HAP-1 (cell line): Measurements from ENCODE around the gene ARMC10.
"Not testable (repeated sequence)": the region's sequence is repeated elsewhere in the genome, so short reads cannot be mapped to it uniquely, and the experiment has no call there.

Source experiments
- DNase-seq, 2 experiments: peaks; one replicate each; pipeline ENCODE4 v3.0.0-alpha.2; 2016 to 2020; ENCODE audit warnings: low spot score in 2 of 2
- H3K27me3 ChIP-seq: fragments of 250-450 bp; sonication (Bioruptor Pico); 2 replicates; pipeline ENCODE4 v1.5.1; 2020; ENCODE audit warnings: low read depth, mild to moderate bottlenecking, moderate library complexity
- H3K36me3 ChIP-seq: fragments of 250-450 bp; sonication (Bioruptor Pico); replicated peaks from 2 replicates; pipeline ENCODE4 v1.5.1; 2020; ENCODE audit warnings: mild to moderate bottlenecking
- H3K4me1 ChIP-seq: fragments of 250-450 bp; sonication (Bioruptor Pico); 2 replicates; pipeline ENCODE4 v1.5.1; 2020; ENCODE audit warnings: mild to moderate bottlenecking
- H3K4me3 ChIP-seq: fragments of 250-450 bp; sonication (Bioruptor Pico); 2 replicates; pipeline ENCODE4 v1.5.1; 2020; ENCODE audit warnings: mild to moderate bottlenecking, moderate library complexity
- H3K9me3 ChIP-seq: fragments of 250-450 bp; sonication (Bioruptor Pico); 2 replicates; pipeline ENCODE4 v1.5.1; 2020; ENCODE audit warnings: mild to moderate bottlenecking, moderate library complexity
- in situ Hi-C: fragments of 300-500 bp; cut with MboI; formaldehyde crosslinking; loops from 3 replicates; pipeline ENCODE4 v1.14.3; 2020; ENCODE audit warnings: low sequenced_read_pairs, inconsistent platforms, mixed read lengths

ARMC10 gene

GRCh38 chr7:103093429-103093828, 18.5 kb downstream of the ARMC10 start:
- no peaks in the 10 kb centered on the region for H3K4me1 ChIP-seq
- H3K27me3 ChIP-seq: no peaks in the 10 kb centered on the region
- in situ Hi-C loops: no loop called here
- H3K4me3 ChIP-seq: no peak overlapping the region
- H3K36me3 ChIP-seq: peaks cover 34% of the 10 kb centered on the region
- no peaks in the 10 kb centered on the region for H3K9me3 ChIP-seq
- no peak for DNase-seq

GRCh38 chr7:103094102-103094501, 19.2 kb downstream of the ARMC10 start:
- H3K4me1 ChIP-seq: no peaks in the 10 kb centered on the region
- no peak overlapping the region for H3K4me3 ChIP-seq
- DNase-seq: no peak
- no peaks in the 10 kb centered on the region for H3K9me3 ChIP-seq
- H3K27me3 ChIP-seq: no peaks in the 10 kb centered on the region
- in situ Hi-C loops: no loop called here
- peaks cover 34% of the 10 kb centered on the region for H3K36me3 ChIP-seq

DNA sequence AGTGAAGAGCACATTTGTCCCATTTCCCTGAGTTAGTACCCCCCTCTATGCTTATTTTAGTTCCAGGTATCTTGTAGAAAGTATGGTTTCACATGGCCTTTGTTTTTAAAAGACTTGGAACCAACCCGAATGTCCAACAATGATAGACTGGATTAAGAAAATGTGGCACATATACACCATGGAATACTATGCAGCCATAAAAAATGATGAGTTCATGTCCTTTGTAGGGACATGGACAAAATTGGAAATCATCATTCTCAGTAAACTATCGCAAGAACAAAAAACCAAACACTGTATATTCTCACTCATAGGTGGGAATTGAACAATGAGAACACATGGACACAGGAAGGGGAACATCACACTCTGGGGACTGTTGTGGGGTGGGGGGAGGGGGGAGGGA, 20.6 kb downstream of the ARMC10 start:
- in situ Hi-C loops, DNase-seq, H3K9me3 ChIP-seq, H3K27me3 ChIP-seq, H3K4me3 ChIP-seq, H3K4me1 ChIP-seq: not testable (repeated sequence)
- H3K36me3 ChIP-seq: peaks cover 36% of the 10 kb centered on the region

DNA sequence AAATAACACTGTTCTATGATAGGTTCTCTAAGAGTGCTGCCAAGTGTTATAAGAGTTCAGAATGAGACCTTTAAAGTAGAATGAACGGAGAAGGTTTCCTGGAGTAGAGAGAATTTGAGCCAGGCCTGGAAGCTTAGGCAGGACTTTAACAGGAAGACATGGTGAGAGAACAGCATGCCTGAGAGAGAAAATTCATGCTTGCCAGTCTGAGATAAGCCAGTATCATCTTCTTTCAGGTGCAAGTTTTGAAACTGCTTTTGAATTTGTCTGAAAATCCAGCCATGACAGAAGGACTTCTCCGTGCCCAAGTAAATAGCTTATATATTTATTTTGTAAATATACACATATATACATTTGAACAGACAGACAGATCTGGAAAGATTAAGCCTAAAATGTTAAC, 22.1 kb downstream of the ARMC10 start:
- H3K4me3 ChIP-seq: no peak overlapping the region
- H3K4me1 ChIP-seq: no peaks in the 10 kb centered on the region
- no peaks in the 10 kb centered on the region for H3K27me3 ChIP-seq
- H3K9me3 ChIP-seq: no peaks in the 10 kb centered on the region
- DNase-seq: no peak
- H3K36me3 ChIP-seq: peaks cover 41% of the 10 kb centered on the region
- in situ Hi-C loops: no loop called here

GRCh38 chr7:103100348-103100747, 25.4 kb downstream of the ARMC10 start:
- Histone ChIP-seq H3K27me3 (no peaks in the 10 kb centered on the region), H3K36me3 (peaks cover 25% of the 10 kb centered on the region), H3K9me3 (no peaks in the 10 kb centered on the region), H3K4me3 (no peak overlapping the region), H3K4me1 (no peaks in the 10 kb centered on the region)
- no peak for DNase-seq
- in situ Hi-C loops: no loop called here

GRCh38 chr7:103101543-103101942, 26.6 kb downstream of the ARMC10 start:
- peaks cover 20% of the 10 kb centered on the region for H3K36me3 ChIP-seq
- DNase-seq: no peak
- no peaks in the 10 kb centered on the region for H3K9me3 ChIP-seq
- H3K27me3 ChIP-seq: no peaks in the 10 kb centered on the region
- H3K4me1 ChIP-seq: no peaks in the 10 kb centered on the region
- in situ Hi-C loops: no loop called here
- no peak overlapping the region for H3K4me3 ChIP-seq

GRCh38 chr7:103106005-103106702, 31.2 kb downstream of the ARMC10 start:
- Histone ChIP-seq H3K27me3 (no peaks in the 10 kb centered on the region), H3K9me3 (no peaks in the 10 kb centered on the region), H3K4me3 (no peak overlapping the region), H3K36me3 (peaks cover 9% of the 10 kb centered on the region; the same call in 1 of the 2 replicates), H3K4me1 (no peaks in the 10 kb centered on the region)
- peak in 1 of 2 experiments; percentile 18 for DNase-seq
- in situ Hi-C loops: no loop called here

DNA sequence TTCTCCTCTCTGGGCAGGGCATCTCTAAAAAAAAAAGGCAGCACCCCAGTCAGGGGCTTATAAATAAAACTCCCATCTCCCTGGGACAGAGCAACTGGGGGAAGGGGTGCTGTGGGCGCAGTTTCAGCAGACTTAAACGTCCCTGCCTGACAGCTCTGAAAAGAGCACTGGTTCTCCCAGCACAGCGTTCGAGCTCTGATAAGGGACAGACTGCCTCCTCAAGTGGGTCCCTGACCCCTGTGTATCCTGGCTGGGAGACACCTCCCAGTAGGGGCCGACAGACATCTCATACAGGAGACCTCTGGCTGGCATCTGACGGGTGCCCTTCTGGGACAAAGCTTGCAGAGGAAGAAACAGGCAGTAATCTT, 31.7 kb downstream of the ARMC10 start:
- H3K9me3 ChIP-seq, in situ Hi-C loops, H3K36me3 ChIP-seq: not testable (repeated sequence)

GRCh38 chr7:103113164-103113563, 38.2 kb downstream of the ARMC10 start:
- Histone ChIP-seq H3K4me3 (no peak overlapping the region), H3K27me3 (no peaks in the 10 kb centered on the region), H3K4me1 (no peaks in the 10 kb centered on the region; the same call in none of the 2 replicates), H3K36me3 (no peaks in the 10 kb centered on the region; the same call in 1 of the 2 replicates), H3K9me3 (no peaks in the 10 kb centered on the region)
- in situ Hi-C loops: no loop called here
- DNase-seq: peak in 1 of 2 experiments; percentile 21

More for the DNA sequence above, 31.7 kb downstream of the ARMC10 start:
- not testable (repeated sequence) for H3K27me3 ChIP-seq, H3K4me3 ChIP-seq, H3K4me1 ChIP-seq, DNase-seq

DNA sequence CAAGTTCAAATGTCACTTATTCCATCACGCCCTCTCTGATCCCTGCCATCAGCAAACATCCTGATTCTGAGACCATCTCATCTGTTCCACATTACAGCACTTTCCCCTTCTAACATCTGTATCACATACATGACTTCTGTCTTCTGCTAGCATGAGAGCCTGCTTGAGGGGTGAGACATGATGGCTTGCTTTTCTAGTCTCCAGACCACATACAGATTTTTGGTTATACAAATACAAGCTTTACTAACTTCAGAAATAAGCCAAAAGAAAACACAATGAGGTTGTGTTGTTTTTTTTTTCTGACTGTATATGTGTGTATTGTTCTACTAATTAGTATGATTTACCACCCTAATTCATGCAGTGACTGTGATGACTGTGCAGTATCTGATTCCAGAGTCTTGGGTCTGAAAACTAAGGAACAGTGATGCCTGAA, 39.7 kb downstream of the ARMC10 start:
- H3K36me3 ChIP-seq: peaks cover under 1% of the 10 kb centered on the region; the same call in 1 of the 2 replicates
- no peaks in the 10 kb centered on the region for H3K27me3 ChIP-seq
- in situ Hi-C loops: no loop called here
- DNase-seq: no peak
- no peaks in the 10 kb centered on the region for H3K9me3 ChIP-seq
- no peak overlapping the region for H3K4me3 ChIP-seq
- H3K4me1 ChIP-seq: no peaks in the 10 kb centered on the region; the same call in none of the 2 replicates

GRCh38 chr7:103115771-103116170, 40.8 kb downstream of the ARMC10 start:
- in situ Hi-C loops: no loop called here
- Histone ChIP-seq H3K4me3 (no peak overlapping the region), H3K27me3 (no peaks in the 10 kb centered on the region), H3K4me1 (peaks cover 9% of the 10 kb centered on the region), H3K36me3 (peaks cover 3% of the 10 kb centered on the region; the same call in 1 of the 2 replicates), H3K9me3 (no peaks in the 10 kb centered on the region)
- no peak for DNase-seq

DNA sequence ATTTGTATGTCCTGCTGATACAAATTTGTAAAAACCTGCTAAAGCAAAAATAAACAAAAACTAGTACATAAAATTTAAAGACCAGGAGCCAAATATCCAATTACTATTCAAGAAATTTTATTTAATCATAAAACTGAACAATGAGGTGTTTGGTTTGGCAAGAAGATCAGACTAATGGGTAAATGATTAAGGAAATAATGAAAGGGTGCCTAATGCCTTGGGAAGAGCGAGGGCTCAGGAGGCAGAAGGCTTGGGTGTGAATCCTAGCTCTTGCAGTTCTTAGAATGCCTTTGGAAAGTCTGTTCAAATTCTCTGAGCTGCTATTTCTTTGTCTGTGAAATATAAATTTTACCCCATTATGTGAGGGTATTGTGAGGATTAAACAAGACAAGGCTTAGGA, 41.6 kb downstream of the ARMC10 start:
- H3K4me3 ChIP-seq: no peak overlapping the region
- in situ Hi-C loops: no loop called here
- no peaks in the 10 kb centered on the region for H3K9me3 ChIP-seq
- no peak for DNase-seq
- H3K27me3 ChIP-seq: no peaks in the 10 kb centered on the region
- peaks cover 3% of the 10 kb centered on the region; the same call in 1 of the 2 replicates for H3K36me3 ChIP-seq
- peaks cover 13% of the 10 kb centered on the region for H3K4me1 ChIP-seq

GRCh38 chr7:103116991-103117390, 42.1 kb downstream of the ARMC10 start:
- H3K27me3 ChIP-seq: no peaks in the 10 kb centered on the region
- no peaks in the 10 kb centered on the region for H3K9me3 ChIP-seq
- peaks cover 13% of the 10 kb centered on the region for H3K4me1 ChIP-seq
- in situ Hi-C loops: no loop called here
- no peak overlapping the region for H3K4me3 ChIP-seq
- H3K36me3 ChIP-seq: peaks cover 3% of the 10 kb centered on the region; the same call in 1 of the 2 replicates
- no peak for DNase-seq

- Histone ChIP-seq H3K9me3 (no peaks in the 10 kb centered on the region), H3K36me3 (peaks cover 3% of the 10 kb centered on the region; the same call in 1 of the 2 replicates), H3K4me1 (peaks cover 13% of the 10 kb centered on the region), H3K27me3 (no peaks in the 10 kb centered on the region), H3K4me3 (no peak overlapping the region)
- DNase-seq: no peak
- in situ Hi-C loops: no loop called here
Measured at GRCh38 chr7:103117465-103117864, 42.5 kb downstream of the ARMC10 start.
